Heart left ventricle (tissue), 16 donors: ENCODE results near the gene KCNMA1. TPM values are rescaled to one million over a fixed set of nuclear protein-coding genes. Genes with fewer than 3 reads are reported as not detected.
A peak's percentile ranks its signal among the peaks of the same experiment; 100 is the strongest.

Experiments used
- ATAC-seq, 4 donors: fragments of 200-7000 bp; cut with Tn5 transposase; one replicate each; pipeline ENCODE4 v1.9.1; 2020 to 2022; ENCODE audit warnings: moderate library complexity in 4 of 4, mild to moderate bottlenecking in 3 of 4, moderate number of reproducible peaks in 1 of 4
- DNase-seq, 5 donors: peaks; one replicate each; pipeline ENCODE4 v3.0.0-alpha.2; 2020
- H3K27ac ChIP-seq, 12 donors: fragments of 200-600 bp; sonication (generic) in 4 of 12; one replicate each; pipeline versions ENCODE4 v1.5.0 to v1.8.0; 2016 to 2022; ENCODE audit warnings: mild to moderate bottlenecking in 2 of 12
- H3K27me3 ChIP-seq, 9 donors: fragments of 200-600 bp; sonication (generic) in 2 of 9; one replicate each; pipeline versions ENCODE4 v1.5.1 to v1.8.0; 2016 to 2022; ENCODE audit warnings: mild to moderate bottlenecking in 3 of 9
- H3K36me3 ChIP-seq, 9 donors: fragments of 200-600 bp; sonication (generic) in 2 of 9; one replicate each; pipeline versions ENCODE4 v1.5.0 to v1.8.0; 2018 to 2022; ENCODE audit warnings: mild to moderate bottlenecking in 2 of 9
- H3K4me1 ChIP-seq, 12 donors: fragments of 200-600 bp; sonication (generic) in 4 of 12; one replicate each; pipeline versions ENCODE4 v1.5.0 to v1.8.0; 2016 to 2022; ENCODE audit warnings: mild to moderate bottlenecking in 3 of 12
- H3K4me3 ChIP-seq, 12 donors: fragments of 200-600 bp; sonication (generic) in 4 of 12; one replicate each; pipeline versions ENCODE4 v1.5.0 to v1.8.0; 2017 to 2022; ENCODE audit warnings: mild to moderate bottlenecking in 9 of 12, moderate library complexity in 4 of 12
- H3K9me3 ChIP-seq, 12 donors: fragments of 200-600 bp; sonication (generic) in 4 of 12; one replicate each; pipeline versions ENCODE4 v1.5.0 to v1.8.0; 2016 to 2022; ENCODE audit warnings: mild to moderate bottlenecking in 1 of 12
- CTCF ChIP-seq, 12 donors: fragments of 200-600 bp; sonication (generic) in 4 of 12; IDR thresholded peaks; one replicate each; pipeline versions ENCODE4 v1.5.0 to v1.8.0; 2018 to 2022; ENCODE audit warnings: antibody characterized with exemption in 12 of 12, mild to moderate bottlenecking in 5 of 12
- POLR2A ChIP-seq, 2 donors: fragments of 450-650 bp; IDR thresholded peaks; one replicate each; pipeline ENCODE4 v1.6.1; 2017; ENCODE audit warnings: antibody characterized with exemption in 2 of 2, mild to moderate bottlenecking in 2 of 2, moderate library complexity in 2 of 2
- WGBS, 4 donors: extraction: QIAGEN DNeasy Blood & Tissue Kit in 2 of 4; methylation state at CpG; one replicate each; pipeline versions ENCODE4 v1.1.5 to v1.1.7; 2013 to 2018; 5-methylcytosine and 5-hydroxymethylcytosine counted together
- intact Hi-C, 10 donors: fragments of 100-400 bp; cut with DNase I; formaldehyde crosslinking; loops; one replicate each; pipeline versions ENCODE4 v1.11.1 to v1.14.2; 2022
- polyA plus RNA-seq, 2 donors: library from polyadenylated mRNA; stranded (reverse); fragments of 200-250 nt; gene quantifications; one replicate each; pipeline ENCODE4 v1.2.3, GENCODE V29; 2013
- total RNA-seq, 9 donors: library from RNA; depleted of rRNA in 2 of 9; stranded (reverse); fragments of >200 nt in 2 of 9; fragmentation: NEBNext Ultra II Directional in 3 of 9; extraction: Animal tissue kit (Norgen Biotek cat#: 25700) in 3 of 9; gene quantifications; one replicate each; pipeline versions ENCODE4 v1.1.0 to v1.2.4, GENCODE V29; 2016 to 2023
- donor health status: ischemic (EF 13 %, LVEDD 7.1; RV severe dilation, severe dysfunction).
- donor health status: healthy with polysubstance abuse.
- donor health status: DM: no; HTN: yes; CAD: no.
- donor health status: DM: no; HTN: no; CAD: no.
- donor health status: ischemic (EF 25% LVEDD 6.9; RV normal size, moderate dysfunction).
- donor health status: ischemic (EF 25% LVEDD 5.7; RV mildly dilated, moderate dysfunction).
- donor health status: healthy.
- donor health status: DM: yes; HTN: yes; CAD: no.
- donor health status: ischemic (EF 35%, LVEDD 5.7; RV mildly dilated, moderate dysfunction).
- donor health status: nonischemic (EF 11% LVEDD 7.7; RV severe dilation, severe dysfunction).
- donor health status: DM: yes; HTN: yes; CAD: no.
- donor health status: PGD.
- donor health status: ischemic (EF 29% LVEDD 5.4; RV normal size, mild dysfunction).
- donor health status: nonischemic (EF 23%, LVEDD 6.1; RV moderate dilation, normal function).

The KCNMA1 gene
- total and polyA plus RNA-seq, 11 donors = 0.39 to 8.7 (median 1.7) TPM

- no peak for DNase-seq
- Histone ChIP-seq H3K36me3 (no peaks in the 10 kb centered on the region), H3K9me3 (no peaks in the 10 kb centered on the region), H3K27me3 (peaks cover 0 to 10% (median 0%) of the 10 kb centered on the region in 9 donors), H3K4me1 (peaks cover 0 to 10% (median 0%) of the 10 kb centered on the region in 12 donors), H3K4me3 (no peak overlapping the region), H3K27ac (peak overlapping the region in 1 of 12 donors; percentile 46)
- no peak for ATAC-seq
- WGBS, 4 donors = 68 to 80% (median 68%) methylated on average over 2 of the region's 2 CpGs
- TF ChIP-seq POLR2A (IDR thresholded peaks at IDR 0.05) (no peak), CTCF (IDR thresholded peaks at IDR 0.05) (no peak)
- intact Hi-C loops = no loop called here
Observed at GRCh38 chr10:77185696-77186095, 451.9 kb downstream of the KCNMA1 start.

GRCh38 chr10:77182803-77183202 is 454.8 kb downstream of the KCNMA1 start:
- Histone ChIP-seq H3K9me3 (no peaks in the 10 kb centered on the region), H3K27me3 (peaks cover 0 to 3% (median 0%) of the 10 kb centered on the region in 9 donors), H3K36me3 (no peaks in the 10 kb centered on the region), H3K27ac (peak overlapping the region in 1 of 12 donors; percentile 74), H3K4me3 (no peak overlapping the region), H3K4me1 (peaks cover 0 to 14% (median 0%) of the 10 kb centered on the region in 12 donors)
- DNase-seq (peak in 4 of 5 donors; percentile 26 to 62 (median 44)), ATAC-seq (peak; percentile 71 to 92 (median 90))
- intact Hi-C loops = loop anchor here in 1 of 10 donors (5.0 kb wide), 1 partner anchor 59 kb away; no protein-coding TSS in a partner anchor
- TF ChIP-seq POLR2A (IDR thresholded peaks at IDR 0.05) (no peak), CTCF (IDR thresholded peaks at IDR 0.05) (no peak)
- WGBS, 4 donors = 25 to 44% (median 31%) methylated on average over 1 of the region's 1 CpG

GRCh38 chr10:77180794-77181193 is 456.8 kb downstream of the KCNMA1 start:
- Histone ChIP-seq H3K4me3 (no peak overlapping the region), H3K36me3 (no peaks in the 10 kb centered on the region), H3K27me3 (peaks cover 0 to 8% (median 0%) of the 10 kb centered on the region in 9 donors), H3K9me3 (no peaks in the 10 kb centered on the region), H3K27ac (peak overlapping the region in 1 of 12 donors; percentile 74), H3K4me1 (peaks cover 0 to 14% (median 0%) of the 10 kb centered on the region in 12 donors)
- 68 to 72% (median 70%) methylated on average over 2 of the region's 2 CpGs for WGBS, 4 donors
- ATAC-seq = no peak
- DNase-seq = no peak
- intact Hi-C loops = loop anchor here in 1 of 10 donors (5.0 kb wide), 1 partner anchor 62 kb away; no protein-coding TSS in a partner anchor
- TF ChIP-seq POLR2A (IDR thresholded peaks at IDR 0.05) = no peak
- no peak for TF ChIP-seq CTCF (IDR thresholded peaks at IDR 0.05)

GRCh38 chr10:77180104-77180503 is 457.5 kb downstream of the KCNMA1 start:
- Histone ChIP-seq H3K27me3 (peaks cover 0 to 12% (median 0%) of the 10 kb centered on the region in 9 donors), H3K9me3 (no peaks in the 10 kb centered on the region), H3K4me3 (no peak overlapping the region), H3K27ac (peak overlapping the region in 1 of 12 donors; percentile 74), H3K36me3 (no peaks in the 10 kb centered on the region), H3K4me1 (peaks cover 0 to 14% (median 0%) of the 10 kb centered on the region in 12 donors)
- TF ChIP-seq POLR2A (IDR thresholded peaks at IDR 0.05) = no peak
- no peak for TF ChIP-seq CTCF (IDR thresholded peaks at IDR 0.05)
- ATAC-seq (no peak), DNase-seq (no peak)
- 81 to 96% (median 91%) methylated on average over 2 of the region's 2 CpGs for WGBS, 4 donors
- intact Hi-C loops = loop anchor here in 1 of 10 donors (5.0 kb wide), 1 partner anchor 62 kb away; no protein-coding TSS in a partner anchor
